Measurements from ENCODE around the gene KIAA1671.

DNA sequence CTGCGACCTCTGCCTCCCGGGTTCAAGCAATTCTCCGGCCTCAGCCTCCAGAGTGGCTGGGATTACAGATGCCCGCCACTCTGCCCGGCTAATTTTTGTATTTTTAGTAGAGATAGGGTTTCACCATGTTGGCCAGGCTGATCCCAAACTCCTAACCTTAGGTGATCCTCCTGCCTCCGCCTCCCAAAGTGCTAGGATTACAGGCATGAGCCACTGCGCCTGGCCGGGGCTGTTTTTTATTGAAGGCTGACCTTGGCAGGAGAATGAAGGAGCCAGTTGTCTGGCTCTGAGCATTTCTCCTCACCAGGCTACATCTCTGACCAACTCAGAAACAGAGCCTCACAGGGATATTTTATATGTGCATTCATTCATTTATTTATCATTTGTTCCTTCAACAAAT, 2.3 kb downstream of the KIAA1671 start:
- TF ChIP-seq CTCF (IDR thresholded peaks at IDR 0.05), result no peak
- TF ChIP-seq EZH2phosphoT487 (IDR thresholded peaks at IDR 0.05), result no peak
